Prostate gland (tissue), 2 donors: Measurements from ENCODE around the gene NR2F6.

Experiments
- POLR2A ChIP-seq: fragments of 450-650 bp; IDR thresholded peaks from one replicate; pipeline ENCODE4 v1.6.1; 2016; ENCODE audit warnings: antibody characterized with exemption, mild to moderate bottlenecking
- TF ChIP-seq, protein P1 (sequence below), 4 experiments: fragments of 200-600 bp in 2 of 4; fragments of 450-650 bp in 2 of 4; sonication (generic) in 2 of 4; IDR thresholded peaks; 1 replicate in 3 of 4; 2 replicates in 1 of 4; pipeline ENCODE4 v1.5.1; 2016 to 2019; ENCODE audit warnings: antibody characterized with exemption in 4 of 4, mild to moderate bottlenecking in 2 of 4, moderate library complexity in 2 of 4

DNA sequence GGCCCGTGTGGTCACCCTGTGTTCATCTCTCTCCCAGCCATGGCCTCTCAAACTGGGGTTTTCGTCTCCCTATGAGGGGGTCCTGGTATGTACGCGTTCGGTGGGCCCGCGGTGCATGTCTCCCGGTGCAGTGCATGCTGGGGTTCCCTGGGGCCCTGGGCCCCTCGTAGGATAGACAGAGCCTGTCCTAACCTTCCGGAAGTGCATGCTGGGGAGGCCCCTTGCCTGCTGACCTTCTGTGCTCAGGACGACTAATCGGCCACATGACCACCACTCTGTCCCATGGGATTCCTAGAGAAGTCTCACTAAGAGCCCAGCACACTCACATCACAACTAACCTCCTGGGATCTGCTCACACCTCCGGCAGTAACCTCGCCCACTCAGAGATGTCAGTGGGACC is 35.4 kb downstream of the NR2F6 start:
- TF ChIP-seq, protein P1, sequence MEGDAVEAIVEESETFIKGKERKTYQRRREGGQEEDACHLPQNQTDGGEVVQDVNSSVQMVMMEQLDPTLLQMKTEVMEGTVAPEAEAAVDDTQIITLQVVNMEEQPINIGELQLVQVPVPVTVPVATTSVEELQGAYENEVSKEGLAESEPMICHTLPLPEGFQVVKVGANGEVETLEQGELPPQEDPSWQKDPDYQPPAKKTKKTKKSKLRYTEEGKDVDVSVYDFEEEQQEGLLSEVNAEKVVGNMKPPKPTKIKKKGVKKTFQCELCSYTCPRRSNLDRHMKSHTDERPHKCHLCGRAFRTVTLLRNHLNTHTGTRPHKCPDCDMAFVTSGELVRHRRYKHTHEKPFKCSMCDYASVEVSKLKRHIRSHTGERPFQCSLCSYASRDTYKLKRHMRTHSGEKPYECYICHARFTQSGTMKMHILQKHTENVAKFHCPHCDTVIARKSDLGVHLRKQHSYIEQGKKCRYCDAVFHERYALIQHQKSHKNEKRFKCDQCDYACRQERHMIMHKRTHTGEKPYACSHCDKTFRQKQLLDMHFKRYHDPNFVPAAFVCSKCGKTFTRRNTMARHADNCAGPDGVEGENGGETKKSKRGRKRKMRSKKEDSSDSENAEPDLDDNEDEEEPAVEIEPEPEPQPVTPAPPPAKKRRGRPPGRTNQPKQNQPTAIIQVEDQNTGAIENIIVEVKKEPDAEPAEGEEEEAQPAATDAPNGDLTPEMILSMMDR (IDR thresholded peaks at IDR 0.05): no peak
- TF ChIP-seq POLR2A: no peak
